Karpas-422 (cell line): ENCODE data around the gene MPRIP. TPM values are rescaled to one million over a fixed set of nuclear protein-coding genes. Genes with fewer than 3 reads are reported as not detected.

ENCODE experiments used
- small RNA-seq: library from RNA; depleted of rRNA; stranded (forward); fragments of <200 nt; gene quantifications from one replicate; pipeline ENCODE3, GENCODE V24; 2014
- total RNA-seq: library from RNA; depleted of rRNA; stranded (reverse); fragments of >200 nt; shearing (Covaris generic); gene quantifications from 2 replicates; pipeline ENCODE4 v1.2.3, GENCODE V29; 2014; ENCODE audit warnings: low replicate concordance; rRNA removed

Gene MPRIP
- total RNA-seq, 1 experiment from 2014 or later = 44.1 TPM

Small RNA genes within 50 kb of the gene (small RNA-seq; reads per million reads assigned to genes)
- gene RNU6-767P = not detected

Other genes with a start within 250 kb of the MPRIP start
- not detected in 2 replicates for gene TNFRSF13B, start 70.3 kb upstream of the MPRIP start, total RNA-seq
- gene PLD6, start 163.9 kb downstream of the MPRIP start, total RNA-seq = 0.14 TPM in 1 of 2 replicates, not detected in the other
- 15.6 and 21.5 TPM in 2 replicates for gene FLCN, start 194.7 kb downstream of the MPRIP start, total RNA-seq
- 50.4 and 110 TPM in 2 replicates for gene COPS3, start 238.8 kb downstream of the MPRIP start, total RNA-seq